Ishikawa (cell line): ENCODE measurements around the gene FOXN3.

Source experiments
- CEBPB ChIP-seq: IDR thresholded peaks from 2 replicates; pipeline ENCODE4 v1.6.1; 2012
- CREB1 ChIP-seq: IDR thresholded peaks from 2 replicates; pipeline ENCODE4 v1.6.1; 2012; ENCODE audit warnings: low read depth
- EGR1 ChIP-seq: IDR thresholded peaks from 2 replicates; pipeline ENCODE4 v1.6.1; 2012
- EP300 ChIP-seq: IDR thresholded peaks from 2 replicates; pipeline ENCODE4 v1.6.1; 2012; ENCODE audit warnings: borderline replicate concordance
- FOXM1 ChIP-seq: IDR thresholded peaks from 2 replicates; pipeline ENCODE4 v1.6.1; 2012; ENCODE audit warnings: low read depth, borderline replicate concordance
- NFIC ChIP-seq: IDR thresholded peaks from 2 replicates; pipeline ENCODE4 v1.6.1; 2012
- RAD21 ChIP-seq: IDR thresholded peaks from 2 replicates; pipeline ENCODE4 v1.6.1; 2012; ENCODE audit warnings: low read depth
- TAF1 ChIP-seq: IDR thresholded peaks from 2 replicates; pipeline ENCODE4 v1.6.1; 2012; ENCODE audit warnings: low read depth, mild to moderate bottlenecking
- TCF12 ChIP-seq: IDR thresholded peaks from 2 replicates; pipeline ENCODE4 v1.6.1; 2012; ENCODE audit warnings: low read depth
- TEAD4 ChIP-seq: IDR thresholded peaks from 2 replicates; pipeline ENCODE4 v1.6.1; 2012
- YY1 ChIP-seq: IDR thresholded peaks from 2 replicates; pipeline ENCODE4 v1.6.1; 2012; ENCODE audit warnings: low read depth
- ZBTB7A ChIP-seq: IDR thresholded peaks from 2 replicates; pipeline ENCODE4 v1.6.1; 2012; ENCODE audit warnings: low read depth
- TF ChIP-seq, protein P1 (sequence below): IDR thresholded peaks from 2 replicates; pipeline ENCODE4 v1.6.1; 2012
- TF ChIP-seq, protein P2 (sequence below): IDR thresholded peaks from 2 replicates; pipeline ENCODE4 v1.6.1; 2012; ENCODE audit warnings: low read depth, mild to moderate bottlenecking
- TF ChIP-seq, protein P3 (sequence below): IDR thresholded peaks from 2 replicates; pipeline ENCODE4 v1.6.1; 2012

FOXN3 gene

DNA sequence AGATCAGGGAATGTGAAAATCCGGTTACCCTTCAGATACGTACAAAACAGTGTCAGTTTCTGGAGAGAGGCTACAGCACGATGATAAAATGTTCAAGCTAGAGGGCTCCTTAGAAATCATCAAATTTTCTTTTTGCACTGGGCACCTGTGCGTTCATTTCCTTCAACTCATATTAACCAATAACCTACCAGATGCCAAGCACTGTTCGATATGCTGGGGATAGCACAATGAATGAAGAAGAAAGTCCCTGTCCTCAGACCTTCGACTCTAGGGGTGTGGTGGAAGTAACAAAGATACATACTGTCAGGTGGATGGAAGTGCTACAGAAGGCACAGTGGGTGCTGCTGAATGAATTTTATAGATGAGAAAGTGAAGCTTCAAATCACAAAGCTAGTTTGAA lies 172.3 kb downstream of the FOXN3 start:
- TF ChIP-seq FOXM1 (no peak), TAF1 (no peak), YY1 (no peak)

GRCh38 chr14:89243741-89244140 lies 173.3 kb downstream of the FOXN3 start:
- TF ChIP-seq EP300 (no peak), CEBPB (no peak), RAD21 (no peak)
- TF ChIP-seq, protein P1, sequence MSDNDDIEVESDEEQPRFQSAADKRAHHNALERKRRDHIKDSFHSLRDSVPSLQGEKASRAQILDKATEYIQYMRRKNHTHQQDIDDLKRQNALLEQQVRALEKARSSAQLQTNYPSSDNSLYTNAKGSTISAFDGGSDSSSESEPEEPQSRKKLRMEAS = no peak

- TF ChIP-seq YY1 (no peak), EP300 (no peak), CREB1 (no peak), RAD21 (no peak), TEAD4 (no peak), TCF12 (no peak), FOXM1 (no peak), CEBPB (no peak), TAF1 (no peak)
- TF ChIP-seq, protein P2, sequence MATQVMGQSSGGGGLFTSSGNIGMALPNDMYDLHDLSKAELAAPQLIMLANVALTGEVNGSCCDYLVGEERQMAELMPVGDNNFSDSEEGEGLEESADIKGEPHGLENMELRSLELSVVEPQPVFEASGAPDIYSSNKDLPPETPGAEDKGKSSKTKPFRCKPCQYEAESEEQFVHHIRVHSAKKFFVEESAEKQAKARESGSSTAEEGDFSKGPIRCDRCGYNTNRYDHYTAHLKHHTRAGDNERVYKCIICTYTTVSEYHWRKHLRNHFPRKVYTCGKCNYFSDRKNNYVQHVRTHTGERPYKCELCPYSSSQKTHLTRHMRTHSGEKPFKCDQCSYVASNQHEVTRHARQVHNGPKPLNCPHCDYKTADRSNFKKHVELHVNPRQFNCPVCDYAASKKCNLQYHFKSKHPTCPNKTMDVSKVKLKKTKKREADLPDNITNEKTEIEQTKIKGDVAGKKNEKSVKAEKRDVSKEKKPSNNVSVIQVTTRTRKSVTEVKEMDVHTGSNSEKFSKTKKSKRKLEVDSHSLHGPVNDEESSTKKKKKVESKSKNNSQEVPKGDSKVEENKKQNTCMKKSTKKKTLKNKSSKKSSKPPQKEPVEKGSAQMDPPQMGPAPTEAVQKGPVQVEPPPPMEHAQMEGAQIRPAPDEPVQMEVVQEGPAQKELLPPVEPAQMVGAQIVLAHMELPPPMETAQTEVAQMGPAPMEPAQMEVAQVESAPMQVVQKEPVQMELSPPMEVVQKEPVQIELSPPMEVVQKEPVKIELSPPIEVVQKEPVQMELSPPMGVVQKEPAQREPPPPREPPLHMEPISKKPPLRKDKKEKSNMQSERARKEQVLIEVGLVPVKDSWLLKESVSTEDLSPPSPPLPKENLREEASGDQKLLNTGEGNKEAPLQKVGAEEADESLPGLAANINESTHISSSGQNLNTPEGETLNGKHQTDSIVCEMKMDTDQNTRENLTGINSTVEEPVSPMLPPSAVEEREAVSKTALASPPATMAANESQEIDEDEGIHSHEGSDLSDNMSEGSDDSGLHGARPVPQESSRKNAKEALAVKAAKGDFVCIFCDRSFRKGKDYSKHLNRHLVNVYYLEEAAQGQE = no peak
Measured at GRCh38 chr14:89243286-89243685, 173.7 kb downstream of the FOXN3 start.

DNA sequence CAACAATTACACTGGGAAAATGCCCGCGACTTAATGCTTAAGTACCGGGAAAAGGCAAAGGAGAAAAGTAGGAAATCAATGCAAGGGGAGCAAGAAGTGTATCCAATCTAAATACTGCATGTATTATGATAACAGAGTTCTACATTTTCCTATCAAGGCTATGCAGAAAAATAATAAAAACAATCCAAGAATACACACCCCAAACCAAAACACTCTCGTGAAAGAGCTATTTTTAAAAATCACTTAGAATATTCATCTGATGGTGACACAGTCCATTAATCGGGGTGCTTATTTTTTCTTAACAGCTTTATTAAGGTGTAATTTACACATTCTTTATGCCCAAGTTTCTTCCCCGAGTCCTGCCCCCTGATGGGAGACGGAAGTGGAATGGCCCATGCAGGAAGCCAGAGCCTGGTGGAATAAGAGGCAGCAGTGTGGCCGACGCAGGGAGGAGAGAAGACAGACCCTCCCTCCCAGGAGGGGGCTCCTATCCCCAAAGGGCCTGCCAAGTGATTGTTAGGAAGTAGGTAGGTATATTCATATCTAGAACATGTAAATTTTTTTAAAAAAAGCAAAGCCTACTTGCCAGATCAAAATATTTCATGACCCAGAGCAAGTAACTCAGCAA lies 174.3 kb downstream of the FOXN3 start:
- TF ChIP-seq TAF1 (no peak), TEAD4 (no peak), EGR1 (no peak), CEBPB (no peak), FOXM1 (no peak), EP300 (no peak), TCF12 (no peak)
- TF ChIP-seq, protein P3, sequence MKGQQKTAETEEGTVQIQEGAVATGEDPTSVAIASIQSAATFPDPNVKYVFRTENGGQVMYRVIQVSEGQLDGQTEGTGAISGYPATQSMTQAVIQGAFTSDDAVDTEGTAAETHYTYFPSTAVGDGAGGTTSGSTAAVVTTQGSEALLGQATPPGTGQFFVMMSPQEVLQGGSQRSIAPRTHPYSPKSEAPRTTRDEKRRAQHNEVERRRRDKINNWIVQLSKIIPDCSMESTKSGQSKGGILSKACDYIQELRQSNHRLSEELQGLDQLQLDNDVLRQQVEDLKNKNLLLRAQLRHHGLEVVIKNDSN = no peak

DNA sequence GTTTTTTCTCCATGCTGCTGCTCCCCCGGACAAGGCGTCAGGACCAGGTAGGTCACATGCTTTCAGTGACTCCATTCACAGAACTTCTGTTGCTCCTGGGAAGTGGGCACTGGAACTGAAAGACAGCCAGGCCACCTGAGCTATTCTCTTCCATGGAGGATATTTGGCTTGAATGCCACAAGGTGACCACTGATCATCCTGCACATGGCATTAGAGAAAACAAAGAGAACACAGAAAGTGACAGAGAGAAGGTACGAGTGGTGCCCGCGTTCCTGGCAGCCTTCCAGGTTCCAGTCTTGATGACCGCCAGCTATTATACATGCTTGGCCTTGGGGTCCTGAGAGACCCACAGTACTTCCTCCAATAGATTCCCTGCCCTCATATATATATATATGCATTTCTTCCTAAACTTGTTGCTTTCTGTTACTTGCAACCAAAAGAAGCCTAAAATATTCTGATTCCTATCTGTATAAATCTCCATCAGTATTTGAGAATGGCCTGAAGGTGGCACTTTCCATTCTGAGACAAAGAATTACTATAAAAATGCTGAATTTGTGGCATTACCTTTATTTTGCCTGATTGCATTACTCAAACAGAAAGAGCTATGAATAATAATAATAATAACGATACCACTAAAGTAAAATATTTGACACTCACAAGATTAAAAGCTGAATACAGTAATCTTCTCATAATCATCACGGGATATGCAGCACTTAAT lies 174.9 kb downstream of the FOXN3 start:
- TF ChIP-seq RAD21 (no peak), YY1 (no peak), TAF1 (no peak), ZBTB7A (no peak), NFIC (no peak), EP300 (no peak), CEBPB (no peak)
- TF ChIP-seq, protein P2 = no peak

DNA sequence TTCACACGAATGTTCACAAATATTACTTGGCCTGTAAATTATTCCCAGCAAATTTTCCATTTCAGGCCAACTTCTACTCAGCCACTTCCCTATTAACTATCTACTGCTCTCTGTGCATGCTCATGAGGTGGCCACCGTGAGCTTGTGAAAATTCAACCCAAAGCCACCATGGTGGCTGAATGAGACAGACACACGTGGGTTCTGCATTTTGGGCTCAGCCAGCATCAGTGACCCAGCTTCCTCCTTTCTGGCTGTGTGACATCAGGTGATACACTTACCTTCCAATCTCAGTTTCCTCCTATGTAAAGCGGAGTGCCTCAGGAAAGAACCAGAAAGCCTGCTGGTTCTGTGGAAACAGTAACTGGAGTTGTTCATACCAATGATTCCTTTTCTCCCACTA lies 175.8 kb downstream of the FOXN3 start:
- no peak for TF ChIP-seq FOXM1
- no peak for TF ChIP-seq CREB1
- TF ChIP-seq, protein P1 = no peak
- TF ChIP-seq TAF1 = no peak
- TF ChIP-seq, protein P3 = no peak
- no peak for TF ChIP-seq NFIC
- TF ChIP-seq TEAD4 = no peak
- TF ChIP-seq, protein P2 = no peak
- no peak for TF ChIP-seq RAD21
- TF ChIP-seq EP300 = no peak
- TF ChIP-seq TCF12 = no peak
